HG02870 (cell line): ENCODE results near the gene ZNF431.
"Not testable (repeated sequence)": the region's sequence is repeated elsewhere in the genome, so short reads cannot be mapped to it uniquely, and the experiment has no call there.

ENCODE experiments used
- ATAC-seq: cut with Tn5 transposase; IDR thresholded peaks from one replicate; pipeline ENCODE4 v1.9.1; 2021; ENCODE audit warnings: mild to moderate bottlenecking, moderate library complexity; ENCODE audit not compliant: unreplicated experiment

ZNF431 gene

DNA sequence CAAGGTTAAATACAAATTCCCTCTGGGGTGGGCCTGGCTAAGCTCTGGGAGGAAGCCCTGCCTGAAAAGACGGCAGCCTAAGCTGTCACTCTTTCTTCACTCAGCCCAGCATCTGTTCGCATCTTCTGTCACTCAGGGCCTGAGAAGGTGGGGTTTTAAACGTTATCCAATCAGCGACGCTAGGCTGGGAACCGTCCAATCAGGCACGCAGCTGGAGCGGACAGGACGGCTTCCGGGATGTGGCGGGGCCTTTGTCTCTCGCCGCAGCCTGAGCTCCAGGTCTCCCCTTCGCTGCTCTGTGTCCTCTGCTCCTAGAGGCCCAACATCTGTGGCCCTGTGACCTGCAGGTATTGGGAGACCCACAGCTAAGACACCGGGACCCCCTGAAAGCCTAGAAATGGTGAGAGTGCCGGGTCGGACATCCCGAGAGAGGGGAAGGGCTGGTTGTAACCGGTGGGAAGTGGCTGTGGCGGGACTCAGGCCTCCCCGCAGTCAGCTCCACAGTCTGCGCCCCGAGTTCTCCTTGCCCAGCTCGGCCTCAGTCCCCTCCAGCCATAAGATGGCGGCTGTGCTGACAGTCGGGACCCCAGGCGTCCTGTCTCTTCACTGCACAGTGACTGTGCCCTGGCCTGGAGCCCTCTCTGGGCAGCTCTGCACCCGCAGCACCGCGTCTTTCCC lies at the start of gene ZNF431:
ZNF431 (plus strand) TSS at position 254 of the 678 bp plus-strand sequence; CDS start at position 398, 144 bp downstream.
- ATAC-seq: peak; percentile 98

DNA sequence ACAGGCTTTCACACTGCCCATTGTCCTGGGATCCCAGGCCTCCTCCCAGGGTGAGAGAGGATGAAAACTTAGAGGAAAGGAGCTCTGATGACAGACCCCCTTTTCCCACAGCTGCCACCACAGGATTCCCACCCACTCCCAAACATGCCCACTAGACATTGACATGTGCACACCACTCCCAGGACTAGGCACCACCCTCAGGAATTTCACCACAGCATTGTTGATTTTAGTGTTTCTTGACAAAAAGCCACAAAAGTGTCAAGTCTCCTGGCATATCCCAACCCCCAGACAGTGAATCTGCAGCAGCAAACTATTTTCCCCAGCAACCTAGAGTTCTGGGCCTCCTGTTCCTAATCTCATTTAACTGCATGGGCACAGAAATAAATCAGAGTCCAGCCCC lies 49.7 kb upstream of the ZNF431 start:
- no peak for ATAC-seq

DNA sequence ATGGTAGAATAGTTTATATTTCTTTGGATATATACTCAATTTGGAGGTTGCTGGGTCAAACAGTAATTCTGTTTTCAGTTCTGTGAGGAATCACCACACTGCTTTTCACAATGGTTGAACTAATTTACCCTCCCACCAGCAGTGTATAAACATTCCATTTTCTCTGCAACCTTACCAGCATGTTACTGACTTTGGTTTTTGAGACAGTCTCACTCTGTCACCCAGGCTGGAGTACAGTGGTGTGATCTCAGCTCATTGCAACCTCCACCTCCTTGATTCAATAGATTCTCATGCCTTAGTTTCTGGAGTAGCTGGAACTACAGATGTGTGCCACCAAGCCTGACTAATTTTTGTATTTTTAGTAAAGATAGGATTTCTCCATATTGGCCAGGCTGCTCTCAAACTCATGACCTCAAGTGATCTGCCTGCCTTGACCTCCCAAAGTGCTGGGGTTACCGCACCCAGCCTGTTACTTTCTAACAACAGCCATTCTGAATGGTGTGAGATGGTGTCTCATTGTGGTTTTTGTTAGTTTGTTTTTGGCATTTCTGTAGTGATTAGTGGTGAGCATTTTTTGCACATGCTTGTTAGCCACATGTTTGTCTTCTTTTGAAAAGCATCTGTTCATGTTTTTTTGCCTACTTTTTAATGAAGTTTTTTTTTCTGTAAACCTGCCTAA lies 47.4 kb upstream of the ZNF431 start:
- ATAC-seq: no peak

DNA sequence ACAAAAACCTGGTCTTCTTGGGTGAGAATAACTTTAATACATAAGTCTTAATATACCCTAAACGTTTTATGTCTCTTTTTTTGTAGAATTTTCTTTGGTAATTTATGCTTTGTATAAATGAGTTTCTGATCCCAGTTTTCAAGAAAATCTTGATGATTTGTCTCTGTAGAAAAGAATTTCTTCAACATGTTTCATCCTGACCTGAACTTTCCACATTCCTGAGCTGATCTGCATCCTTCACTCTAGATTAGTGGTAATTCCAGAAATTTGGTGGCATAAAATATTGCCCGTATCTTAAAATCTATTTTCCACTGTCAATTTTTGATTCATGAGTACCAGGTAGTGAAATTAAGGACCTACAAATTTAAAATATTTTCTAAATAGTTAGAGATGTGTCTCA lies 43.5 kb upstream of the ZNF431 start:
- no peak for ATAC-seq

DNA sequence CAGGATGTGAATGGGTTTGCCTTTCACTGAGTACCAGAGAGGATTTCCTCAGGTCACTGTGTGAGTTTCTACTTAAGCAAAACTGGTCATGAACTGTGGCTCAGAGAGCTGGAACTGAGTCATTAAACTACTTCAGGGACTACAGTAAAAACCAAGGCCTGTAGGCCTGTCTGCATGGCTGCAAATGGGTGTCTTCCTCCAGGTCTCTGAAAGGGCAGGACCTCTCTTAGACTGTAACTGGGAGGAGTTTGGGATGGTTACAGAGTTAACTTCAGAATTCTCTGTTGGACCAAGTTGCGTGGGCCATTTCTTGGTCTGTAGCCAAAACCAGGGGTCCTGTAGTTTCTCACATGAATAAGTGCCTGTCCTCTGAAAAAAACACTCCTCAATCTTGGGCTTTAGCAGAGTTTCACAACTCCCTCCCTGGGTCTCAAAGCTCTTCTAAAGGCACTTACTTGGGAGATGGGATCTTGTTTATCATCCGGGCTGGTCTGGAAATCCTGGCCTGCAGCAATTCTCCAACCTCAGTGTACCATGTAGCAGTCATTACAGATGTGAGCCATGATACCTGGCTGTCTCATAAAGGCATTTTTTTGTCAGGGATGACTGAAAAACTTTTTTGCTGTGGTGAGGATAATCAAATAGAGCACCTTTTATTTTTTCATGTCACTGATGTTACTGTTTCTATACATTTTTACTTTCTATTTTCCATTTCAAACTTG lies 40.2 kb upstream of the ZNF431 start:
- no peak for ATAC-seq

DNA sequence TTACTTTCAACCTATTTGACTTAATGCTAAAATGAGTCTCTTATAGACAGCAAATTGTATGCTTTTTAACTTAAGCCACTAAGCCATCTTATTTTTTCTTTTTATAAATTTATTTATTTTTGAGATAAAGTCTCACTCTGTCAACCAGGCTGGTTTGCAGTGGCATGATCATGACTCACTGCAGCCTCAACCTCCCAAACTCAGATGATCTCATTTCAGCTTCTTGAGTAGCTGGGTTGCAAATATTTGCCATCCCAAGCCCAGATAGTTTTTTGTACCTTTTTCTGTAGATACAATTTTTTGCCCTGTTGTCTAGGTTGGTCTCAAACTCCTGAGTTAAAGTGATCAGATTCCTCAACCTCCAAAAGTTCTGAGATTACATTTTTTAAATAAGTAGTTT lies 32.7 kb upstream of the ZNF431 start:
- no peak for ATAC-seq

DNA sequence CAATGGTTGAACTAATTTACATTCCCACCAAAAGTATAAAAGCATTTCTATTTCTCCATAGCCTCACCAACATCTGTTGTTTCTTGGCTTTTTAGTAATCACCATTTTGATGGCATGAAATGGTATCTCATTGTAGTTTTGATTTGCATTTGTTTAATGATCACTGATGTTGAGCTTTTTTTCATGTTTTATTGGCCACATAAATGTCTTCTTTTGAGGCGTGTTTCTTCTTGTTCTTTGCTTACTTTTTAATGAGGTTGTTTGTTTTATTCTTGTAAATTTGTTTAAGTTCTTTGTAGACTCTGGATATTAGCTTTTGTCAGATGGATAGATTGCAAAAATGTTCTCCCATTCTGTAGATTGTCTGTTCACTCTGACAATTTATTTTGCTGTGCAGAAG lies 31.7 kb upstream of the ZNF431 start:
- ATAC-seq: no peak

DNA sequence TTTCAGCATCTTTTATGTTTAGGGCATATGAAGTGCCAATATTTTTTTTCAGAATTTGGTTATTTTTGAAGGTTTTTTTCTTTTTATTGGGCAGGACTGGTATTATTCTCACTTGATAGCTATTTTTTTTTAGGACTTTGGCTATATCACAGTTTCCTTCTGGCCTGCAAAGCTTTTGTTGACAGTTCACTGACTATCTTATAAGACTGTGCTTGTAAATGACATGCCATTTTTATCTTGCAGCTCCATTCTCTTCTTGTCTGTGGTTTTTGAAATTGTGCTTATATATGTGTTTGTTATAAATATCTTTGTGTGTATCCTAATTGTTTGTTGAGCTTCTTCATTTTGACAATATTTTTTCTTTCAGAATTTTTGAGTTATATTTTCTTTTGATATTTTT lies 26.4 kb upstream of the ZNF431 start:
- ATAC-seq: no peak

DNA sequence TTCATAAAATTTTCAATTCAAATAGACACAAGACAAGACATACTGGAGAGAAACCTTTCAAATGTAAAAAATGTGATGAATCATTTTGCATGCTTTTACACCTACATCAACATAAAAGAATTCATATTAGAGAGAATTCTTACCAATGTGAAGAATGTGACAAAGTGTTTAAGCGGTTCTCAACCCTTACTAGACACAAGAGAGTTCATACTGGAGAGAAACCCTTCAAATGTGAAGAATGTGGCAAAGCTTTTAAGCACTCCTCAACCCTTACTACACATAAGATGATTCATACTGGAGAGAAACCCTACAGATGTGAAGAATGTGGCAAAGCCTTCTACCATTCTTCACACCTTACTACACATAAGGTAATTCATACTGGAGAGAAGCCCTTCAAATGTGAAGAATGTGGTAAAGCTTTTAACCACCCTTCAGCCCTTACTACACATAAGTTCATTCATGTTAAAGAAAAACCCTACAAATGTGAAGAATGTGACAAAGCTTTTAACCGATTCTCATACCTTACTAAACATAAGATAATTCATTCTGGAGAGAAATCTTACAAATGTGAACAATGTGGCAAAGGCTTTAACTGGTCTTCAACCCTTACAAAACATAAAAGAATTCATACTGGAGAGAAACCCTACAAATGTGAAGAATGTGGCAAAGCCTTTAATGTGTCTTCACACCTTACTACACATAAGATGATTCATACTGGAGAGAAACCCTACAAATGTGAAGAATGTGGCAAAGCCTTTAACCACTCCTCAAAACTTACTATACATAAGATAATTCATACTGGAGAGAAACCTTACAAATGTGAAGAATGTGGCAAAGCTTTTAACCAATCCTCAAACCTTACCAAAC lies 24.6 kb upstream of the ZNF431 start:
- ATAC-seq: no peak

DNA sequence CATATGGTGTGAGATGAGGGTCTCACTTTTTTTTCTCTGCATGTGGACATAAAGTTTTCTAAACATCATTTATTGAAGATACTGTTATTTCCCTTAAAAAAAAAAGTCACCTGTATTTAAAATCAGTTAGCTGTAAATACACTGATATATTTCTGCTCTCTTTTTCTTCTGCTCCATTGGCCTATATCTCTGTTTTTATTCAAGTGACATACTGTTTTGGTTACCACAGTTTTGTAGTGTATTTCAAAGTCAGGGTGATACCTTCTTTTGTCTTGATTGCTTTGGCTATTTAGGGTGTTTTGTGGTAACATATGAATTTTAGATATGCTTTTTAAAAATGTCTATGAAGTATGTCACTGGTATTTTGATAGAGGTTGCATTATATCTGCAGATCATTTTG lies 15.8 kb upstream of the ZNF431 start:
- no peak for ATAC-seq

DNA sequence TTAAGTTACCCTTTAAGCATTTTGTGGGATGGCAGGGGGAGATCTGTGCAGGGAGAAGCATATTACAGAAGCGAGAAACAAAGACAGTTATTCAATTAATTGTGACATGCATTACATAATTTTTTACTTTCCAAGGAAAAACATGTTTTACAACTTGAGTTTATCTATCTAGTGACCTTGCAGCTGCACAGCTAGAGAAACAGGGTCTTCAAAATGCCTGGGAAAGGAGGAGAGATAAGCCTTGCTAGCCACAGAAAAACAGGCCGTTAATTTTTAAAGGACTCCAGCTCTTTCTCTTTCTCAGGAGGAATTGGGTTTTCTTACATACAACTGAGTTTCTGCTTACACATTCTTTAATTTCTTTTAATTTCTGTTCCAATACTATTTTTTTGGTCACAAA lies 14.8 kb upstream of the ZNF431 start:
- no peak for ATAC-seq

DNA sequence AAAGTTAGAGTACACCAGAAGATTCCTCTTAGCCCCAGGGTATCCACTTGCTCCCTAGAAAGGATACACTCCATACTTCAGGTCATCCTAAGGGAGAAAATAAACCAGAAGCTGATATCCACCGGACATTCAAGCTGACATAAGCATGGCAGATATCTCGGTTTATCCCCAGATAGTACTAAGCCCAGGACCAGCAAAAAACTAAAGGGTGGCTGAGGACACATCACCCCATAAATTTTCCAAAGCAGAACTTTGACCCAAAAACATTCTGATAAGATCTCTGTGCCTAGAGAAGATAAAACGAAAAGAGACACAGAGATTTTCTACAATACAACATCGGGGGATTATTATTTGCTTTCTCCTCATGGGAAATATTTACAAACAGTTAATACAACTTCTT lies 13.9 kb upstream of the ZNF431 start:
- ATAC-seq: no peak

DNA sequence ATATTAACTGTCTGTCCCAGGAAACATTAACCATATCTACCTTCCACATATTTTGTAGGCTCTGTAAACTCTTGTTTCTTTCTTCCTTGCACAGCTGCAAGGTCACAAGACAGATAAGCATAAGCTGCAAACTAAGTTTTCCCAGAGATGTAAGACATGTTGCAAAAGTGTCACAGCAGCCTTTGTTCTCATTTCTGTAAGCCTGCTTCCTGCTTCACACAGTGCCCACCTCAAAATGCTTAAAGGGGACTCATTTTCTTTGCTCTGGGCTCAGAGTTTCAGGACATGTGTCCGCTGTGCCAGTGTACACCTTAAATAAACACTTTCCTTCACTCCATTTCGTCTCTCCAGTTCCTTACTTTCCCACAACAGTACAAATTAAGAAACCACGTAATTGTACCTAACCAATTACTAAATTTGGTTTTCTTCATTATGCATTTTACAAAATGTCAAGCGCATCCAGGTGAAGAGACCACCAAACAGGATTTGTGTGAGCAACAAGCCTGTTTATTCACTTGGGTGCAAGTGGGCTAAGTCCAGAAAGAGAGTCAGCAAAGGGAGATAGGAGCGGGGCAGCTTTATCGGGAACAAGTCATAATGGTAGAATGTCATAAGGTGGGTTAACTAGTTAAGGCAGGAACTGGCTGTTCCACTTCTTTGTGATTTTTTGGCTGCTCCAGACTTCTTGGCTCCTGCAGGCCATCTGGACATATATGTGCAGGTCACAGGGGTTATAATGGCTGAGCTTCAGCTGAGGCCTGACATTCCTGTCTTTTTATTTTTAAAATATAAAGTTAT lies 12.7 kb upstream of the ZNF431 start:
- no peak for ATAC-seq

DNA sequence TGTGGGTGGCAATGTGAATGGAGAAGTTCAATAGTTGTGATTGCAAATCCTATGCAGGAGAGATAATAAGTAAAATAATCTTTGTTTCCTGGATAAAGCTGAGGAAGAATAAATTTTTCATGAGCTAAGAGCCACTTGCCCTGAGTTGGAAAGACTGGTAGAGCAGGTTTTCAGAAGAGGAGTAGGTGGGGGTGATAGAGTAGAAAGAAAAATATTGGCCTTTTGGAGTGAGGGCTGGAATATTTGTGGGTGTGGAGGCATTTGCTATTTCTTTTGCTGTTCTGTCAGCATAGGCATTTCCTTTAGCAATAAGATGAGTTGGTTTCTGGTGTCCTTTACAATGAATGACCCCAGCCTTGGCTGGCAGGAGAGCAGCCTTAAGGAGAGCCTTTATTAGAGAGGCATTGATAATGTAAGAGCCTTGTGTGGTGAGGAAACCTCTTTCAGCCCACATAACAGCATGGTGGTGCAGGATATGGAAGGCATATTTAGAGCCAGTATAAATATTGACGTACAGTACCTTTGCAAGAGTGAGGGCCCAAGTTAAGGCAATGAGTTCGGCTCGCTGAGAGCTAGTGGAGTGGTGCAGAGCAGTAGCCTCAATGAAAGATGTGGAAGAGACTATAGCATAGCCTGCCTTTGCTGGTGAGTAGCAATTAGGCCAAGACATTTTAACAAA lies 11.6 kb upstream of the ZNF431 start:
- no peak for ATAC-seq

DNA sequence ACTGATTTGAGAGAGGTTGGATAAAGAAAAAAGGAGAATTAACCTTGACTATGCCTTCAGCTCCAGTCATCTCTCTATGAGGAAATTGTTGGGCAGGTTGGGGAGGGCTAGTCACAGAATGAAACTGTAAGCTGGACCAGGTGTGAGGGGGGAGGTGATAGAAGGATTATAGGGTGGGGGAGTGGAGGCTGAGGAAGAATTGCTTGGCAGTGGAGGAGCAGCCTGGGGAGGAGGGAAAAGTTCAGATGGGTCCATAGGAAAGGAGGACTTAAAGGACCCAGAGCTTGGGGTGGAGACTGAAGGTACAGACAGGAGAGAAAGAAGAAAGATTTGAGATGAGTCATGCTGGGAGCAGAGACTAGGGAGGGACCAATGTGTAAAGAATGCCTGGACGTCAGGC lies 8.2 kb upstream of the ZNF431 start:
- ATAC-seq: no peak

DNA sequence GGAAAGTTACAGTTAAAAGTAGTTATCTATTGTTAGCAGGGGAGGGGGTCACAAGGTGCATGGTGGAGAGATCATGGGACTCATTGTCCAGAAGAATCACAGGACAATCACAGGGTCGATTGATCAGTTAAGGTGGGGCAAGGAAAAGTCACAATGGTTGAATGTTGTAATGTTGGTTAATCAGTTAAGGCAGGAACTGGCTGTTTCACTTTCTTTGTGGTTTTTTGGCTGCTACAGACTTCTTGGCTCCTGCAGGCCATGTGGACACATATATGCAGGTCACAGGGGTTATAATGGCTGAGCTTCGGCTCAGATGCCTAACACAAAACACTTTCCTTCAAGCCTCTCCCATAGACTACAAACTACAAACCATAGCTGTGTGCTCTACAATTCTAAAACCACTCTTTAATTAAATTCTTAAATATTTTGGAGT lies 6.9 kb upstream of the ZNF431 start:
- no peak for ATAC-seq

DNA sequence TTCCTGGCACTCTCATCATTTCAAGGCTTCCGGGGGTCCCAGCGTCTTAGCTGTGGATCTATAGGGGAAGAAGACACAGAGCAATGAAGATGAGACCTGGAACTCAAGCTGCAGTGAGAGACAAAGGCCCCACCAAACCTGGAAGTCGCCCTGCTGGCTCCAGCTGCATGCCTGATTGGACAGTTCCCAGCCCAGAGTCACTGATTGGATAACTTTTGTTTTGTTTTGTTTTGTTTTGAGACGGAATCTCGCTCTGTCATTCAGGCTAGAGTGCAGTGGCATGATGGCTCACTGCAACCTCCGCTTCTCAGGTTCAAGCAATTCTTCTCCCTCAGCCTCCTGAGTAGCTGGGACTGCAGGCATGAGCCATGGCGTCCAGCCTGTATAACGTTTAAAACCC lies 6.4 kb upstream of the ZNF431 start:
- no peak for ATAC-seq

DNA sequence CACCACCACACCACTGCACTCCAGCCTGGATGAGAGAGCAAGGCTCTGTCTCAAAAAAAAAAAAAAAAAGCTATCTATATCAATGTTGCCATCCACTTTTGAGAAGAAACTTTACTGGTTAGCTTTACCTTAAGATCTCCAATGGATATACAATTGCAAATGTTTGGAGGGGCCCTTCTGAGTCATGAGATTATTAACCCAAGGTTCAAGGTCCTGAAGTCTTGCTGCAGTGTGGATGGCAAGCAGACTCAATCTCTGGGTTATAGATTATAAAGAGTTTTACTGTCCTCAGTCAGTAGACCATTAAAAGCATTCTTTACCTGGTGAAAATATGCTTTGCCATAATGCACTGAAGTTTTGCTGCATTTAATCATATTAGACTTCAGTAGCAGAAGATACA lies 3.7 kb upstream of the ZNF431 start:
- no peak for ATAC-seq

DNA sequence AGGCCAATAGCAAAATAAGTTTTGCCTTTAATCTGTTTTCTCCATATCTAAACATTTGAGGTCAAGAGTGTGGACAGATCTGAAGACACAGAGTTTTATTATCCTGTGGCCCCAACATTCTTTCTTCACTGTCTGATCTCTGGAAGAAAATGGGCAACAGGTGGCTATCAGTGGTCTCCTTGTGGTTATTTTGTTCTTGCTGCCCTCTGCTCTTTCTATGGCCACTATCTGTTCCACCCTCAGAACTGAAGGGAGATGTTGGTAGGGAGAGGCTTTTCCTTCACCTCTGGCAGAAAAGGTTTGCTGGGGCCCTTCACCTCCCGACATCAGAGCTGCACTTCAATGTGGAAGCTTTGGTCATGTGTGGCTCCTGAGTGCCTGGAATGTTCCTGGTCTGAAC lies 834 bp upstream of the ZNF431 start:
- not testable (repeated sequence) for ATAC-seq

DNA sequence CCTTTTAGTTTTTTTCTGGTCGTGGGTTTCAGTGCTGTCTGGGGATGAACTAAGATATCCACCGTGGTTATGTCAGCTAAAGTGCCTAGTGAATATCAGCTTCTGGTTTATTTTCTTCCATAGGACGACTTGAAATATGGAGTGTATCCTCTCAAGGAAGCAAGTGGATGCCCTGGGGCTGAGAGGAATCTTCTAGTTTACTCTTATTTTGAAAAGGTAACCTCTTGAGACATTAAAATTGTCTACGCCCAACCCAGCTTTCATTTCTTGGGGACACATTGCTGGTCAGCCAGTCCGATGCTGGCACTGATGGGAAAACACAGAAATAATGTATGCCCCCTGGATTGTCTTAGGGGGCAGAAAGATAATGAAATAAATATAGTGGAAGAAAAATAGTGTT lies 1.6 kb downstream of the ZNF431 start:
- ATAC-seq: no peak
